ENCODE results near the gene ABO.
"Not testable (repeated sequence)": the region's sequence is repeated elsewhere in the genome, so short reads cannot be mapped to it uniquely, and the experiment has no call there.

ABO gene

GRCh38 chr9:133275105-133276000 is at the start of gene ABO:
Gene ABO (minus strand): TSS chr9:133275201.
- DNase-seq: no peak

GRCh38 chr9:133323991-133324703 is 49.1 kb upstream of the ABO start:
- no peak for DNase-seq

GRCh38 chr9:133323211-133323610 is 48.2 kb upstream of the ABO start:
- DNase-seq: no peak

GRCh38 chr9:133322701-133323100 is 47.7 kb upstream of the ABO start:
- DNase-seq: no peak

GRCh38 chr9:133321411-133321935 is 46.5 kb upstream of the ABO start:
- DNase-seq: no peak

- DNase-seq: no peak
Observed at GRCh38 chr9:133320421-133320881, 45.5 kb upstream of the ABO start.

- DNase-seq: not testable (repeated sequence)
Observed at GRCh38 chr9:133317551-133317950, 42.5 kb upstream of the ABO start.

- DNase-seq: no peak
Observed at GRCh38 chr9:133315997-133316396, 41.0 kb upstream of the ABO start.

- no peak for DNase-seq
Observed at GRCh38 chr9:133309608-133310007, 34.6 kb upstream of the ABO start.

- no peak for DNase-seq
Observed at GRCh38 chr9:133307301-133307700, 32.3 kb upstream of the ABO start.

- no peak for DNase-seq
Observed at GRCh38 chr9:133306242-133307204, 31.5 kb upstream of the ABO start.

GRCh38 chr9:133305731-133306130 is 30.7 kb upstream of the ABO start:
- DNase-seq: no peak

- DNase-seq: no peak
Observed at GRCh38 chr9:133304477-133305377, 29.7 kb upstream of the ABO start.

GRCh38 chr9:133304158-133304470 is 29.1 kb upstream of the ABO start:
- DNase-seq: no peak

- no peak for DNase-seq
Observed at GRCh38 chr9:133303266-133304157, 28.5 kb upstream of the ABO start.

- no peak for DNase-seq
Observed at GRCh38 chr9:133301253-133302230, 26.5 kb upstream of the ABO start.

GRCh38 chr9:133299996-133300395 is 25.0 kb upstream of the ABO start:
- DNase-seq: not testable (repeated sequence)

- DNase-seq: no peak
Observed at GRCh38 chr9:133294257-133294656, 19.3 kb upstream of the ABO start.

GRCh38 chr9:133290751-133291302 is 15.8 kb upstream of the ABO start:
- no peak for DNase-seq

Measured in NCI-H1105 treated with DMSO at 0.1 percent for 48 hours (cell line).